ENCODE measurements around the gene CEP192.

Gene CEP192

DNA sequence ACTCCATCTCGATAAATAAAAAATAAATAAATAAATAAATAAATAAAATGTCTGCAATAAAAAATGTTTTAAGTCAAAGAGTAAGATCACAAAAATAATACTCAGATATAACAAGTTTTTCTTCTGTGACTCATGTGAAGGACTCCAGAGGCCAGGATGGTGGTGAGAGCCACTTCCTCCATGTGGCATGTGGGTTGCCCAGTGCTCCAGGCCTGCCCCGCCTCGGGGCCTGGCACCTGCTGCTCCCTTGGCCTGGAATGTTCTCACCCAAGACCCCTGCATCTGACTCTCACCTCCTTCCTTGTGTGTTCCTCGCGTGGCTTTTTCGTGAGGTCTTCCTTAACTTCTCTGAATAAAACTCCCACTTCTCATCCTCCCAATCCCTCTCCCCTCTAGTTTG is 150.0 kb downstream of the CEP192 start:
- TF ChIP-seq, protein P1, sequence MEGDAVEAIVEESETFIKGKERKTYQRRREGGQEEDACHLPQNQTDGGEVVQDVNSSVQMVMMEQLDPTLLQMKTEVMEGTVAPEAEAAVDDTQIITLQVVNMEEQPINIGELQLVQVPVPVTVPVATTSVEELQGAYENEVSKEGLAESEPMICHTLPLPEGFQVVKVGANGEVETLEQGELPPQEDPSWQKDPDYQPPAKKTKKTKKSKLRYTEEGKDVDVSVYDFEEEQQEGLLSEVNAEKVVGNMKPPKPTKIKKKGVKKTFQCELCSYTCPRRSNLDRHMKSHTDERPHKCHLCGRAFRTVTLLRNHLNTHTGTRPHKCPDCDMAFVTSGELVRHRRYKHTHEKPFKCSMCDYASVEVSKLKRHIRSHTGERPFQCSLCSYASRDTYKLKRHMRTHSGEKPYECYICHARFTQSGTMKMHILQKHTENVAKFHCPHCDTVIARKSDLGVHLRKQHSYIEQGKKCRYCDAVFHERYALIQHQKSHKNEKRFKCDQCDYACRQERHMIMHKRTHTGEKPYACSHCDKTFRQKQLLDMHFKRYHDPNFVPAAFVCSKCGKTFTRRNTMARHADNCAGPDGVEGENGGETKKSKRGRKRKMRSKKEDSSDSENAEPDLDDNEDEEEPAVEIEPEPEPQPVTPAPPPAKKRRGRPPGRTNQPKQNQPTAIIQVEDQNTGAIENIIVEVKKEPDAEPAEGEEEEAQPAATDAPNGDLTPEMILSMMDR (IDR thresholded peaks at IDR 0.05; ENCODE audit: low read depth, low read length, poor library complexity, severe bottlenecking) = no peak
- H3K27me3 ChIP-seq (ENCODE audit: control insufficient read depth, low read length) = peaks cover 35% of the 10 kb centered on the region

DNA sequence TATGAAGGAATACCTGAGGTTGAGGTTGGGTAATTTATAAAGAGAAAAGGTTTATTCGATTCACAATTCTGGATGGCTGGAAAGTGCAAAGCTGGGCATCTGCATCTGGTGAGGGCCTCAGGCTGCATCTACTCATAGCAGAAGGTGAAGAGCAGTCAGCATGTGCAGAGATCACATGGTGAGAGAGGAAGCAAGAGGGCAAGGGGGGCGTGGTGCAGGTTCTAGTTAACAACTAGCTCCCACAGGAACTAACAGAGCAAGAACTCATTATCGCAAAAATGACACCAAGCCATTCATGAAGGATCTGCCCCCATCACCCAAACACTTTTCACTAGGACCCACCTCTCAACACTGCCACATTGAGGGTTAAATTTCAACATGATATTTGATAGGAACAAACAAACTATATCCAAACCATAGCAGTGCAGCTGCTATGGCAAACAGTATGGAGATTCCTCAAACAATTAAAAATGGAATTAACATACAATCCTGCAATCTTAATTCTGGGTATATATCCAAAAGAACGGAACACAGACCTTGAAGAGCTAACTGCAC is 154.6 kb downstream of the CEP192 start:
- Histone ChIP-seq H3K9me2 (replicated peaks; ENCODE audit: control insufficient read depth, low read length) (no peaks in the 10 kb centered on the region), H3K27ac (ENCODE audit: low read depth, low read length) (no peak overlapping the region), H4K20me1 (ENCODE audit: control insufficient read depth, insufficient read depth, low read depth, low read length) (no peaks in the 10 kb centered on the region), H3K9me3 (ENCODE audit: control insufficient read depth, insufficient read depth, low read length) (peaks cover 18% of the 10 kb centered on the region), H3F3A (ENCODE audit: control insufficient read depth, insufficient read depth) (no peaks in the 10 kb centered on the region), H3K27me3 (ENCODE audit: control insufficient read depth, low read length) (peaks cover 3% of the 10 kb centered on the region; the same call in 1 of the 2 replicates), H3K4me3 (ENCODE audit: low read length) (no peak overlapping the region), H3K36me3 (ENCODE audit: control insufficient read depth, low read length) (no peaks in the 10 kb centered on the region), H3K79me2 (ENCODE audit: control insufficient read depth, low read length) (no peaks in the 10 kb centered on the region), H3K4me2 (ENCODE audit: low read length) (no peak overlapping the region), H3K4me1 (ENCODE audit: control insufficient read depth, low read length) (no peaks in the 10 kb centered on the region)
- TF ChIP-seq, protein P1 (IDR thresholded peaks at IDR 0.05; ENCODE audit: low read depth, low read length, poor library complexity, severe bottlenecking) = no peak
- no peak for TF ChIP-seq EZH2phosphoT487 (IDR thresholded peaks at IDR 0.05; ENCODE audit: borderline replicate concordance, low read length)

More for the DNA sequence above, 150.0 kb downstream of the CEP192 start:
- Histone ChIP-seq H4K20me1 (ENCODE audit: control insufficient read depth, insufficient read depth, low read depth, low read length) (no peaks in the 10 kb centered on the region), H3K9me2 (replicated peaks; ENCODE audit: control insufficient read depth, low read length) (no peaks in the 10 kb centered on the region), H3K27ac (ENCODE audit: low read depth, low read length) (no peak overlapping the region), H3K4me1 (ENCODE audit: control insufficient read depth, low read length) (peaks cover 17% of the 10 kb centered on the region), H3K36me3 (ENCODE audit: control insufficient read depth, low read length) (no peaks in the 10 kb centered on the region), H3K9me3 (ENCODE audit: control insufficient read depth, insufficient read depth, low read length) (peaks cover 18% of the 10 kb centered on the region), H3F3A (ENCODE audit: control insufficient read depth, insufficient read depth) (no peaks in the 10 kb centered on the region), H3K79me2 (ENCODE audit: control insufficient read depth, low read length) (no peaks in the 10 kb centered on the region), H3K4me3 (ENCODE audit: low read length) (no peak overlapping the region), H3K4me2 (ENCODE audit: low read length) (no peak overlapping the region)

DNA sequence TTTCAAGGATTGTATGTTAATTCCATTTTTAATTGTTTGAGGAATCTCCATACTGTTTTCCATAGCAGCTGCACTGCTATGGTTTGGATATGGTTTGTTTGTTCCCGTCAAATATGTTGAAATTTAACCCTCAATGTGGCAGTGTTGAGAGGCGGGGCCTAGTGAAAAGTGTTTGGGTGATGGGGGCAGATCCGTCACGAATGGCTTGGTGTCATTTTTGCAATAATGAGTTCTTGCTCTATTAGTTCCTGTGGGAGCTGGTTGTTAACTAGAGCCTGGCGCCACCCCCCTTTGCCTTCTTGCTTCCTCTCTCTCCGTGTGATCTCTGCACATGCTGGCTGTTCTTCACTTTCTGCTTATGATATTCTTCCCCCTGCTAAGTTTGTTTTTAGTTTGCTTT is 156.0 kb downstream of the CEP192 start:
- peaks cover 10% of the 10 kb centered on the region; the same call in 1 of the 2 replicates for H3K27me3 ChIP-seq (ENCODE audit: control insufficient read depth, low read length)
- H4K20me1 ChIP-seq (ENCODE audit: control insufficient read depth, insufficient read depth, low read depth, low read length) = no peaks in the 10 kb centered on the region
- no peaks in the 10 kb centered on the region for H3K4me1 ChIP-seq (ENCODE audit: control insufficient read depth, low read length)
- peaks cover 18% of the 10 kb centered on the region for H3K9me3 ChIP-seq (ENCODE audit: control insufficient read depth, insufficient read depth, low read length)
- H3K4me2 ChIP-seq (ENCODE audit: low read length) = no peak overlapping the region
- H3K9me2 ChIP-seq (replicated peaks; ENCODE audit: control insufficient read depth, low read length) = no peaks in the 10 kb centered on the region
- H3K27ac ChIP-seq (ENCODE audit: low read depth, low read length) = no peak overlapping the region
- TF ChIP-seq, protein P1 (IDR thresholded peaks at IDR 0.05; ENCODE audit: low read depth, low read length, poor library complexity, severe bottlenecking) = no peak
- no peaks in the 10 kb centered on the region for H3K36me3 ChIP-seq (ENCODE audit: control insufficient read depth, low read length)
- H3K79me2 ChIP-seq (ENCODE audit: control insufficient read depth, low read length) = no peaks in the 10 kb centered on the region
- no peaks in the 10 kb centered on the region for H3F3A ChIP-seq (ENCODE audit: control insufficient read depth, insufficient read depth)
- no peak overlapping the region for H3K4me3 ChIP-seq (ENCODE audit: low read length)
